ENCODE measurements around the gene OR2F2. TPM values are rescaled to one million over a fixed set of nuclear protein-coding genes. Genes with fewer than 3 reads are reported as not detected.

Gene OR2F2
- total RNA-seq, 4 donors from 2014 or later: not detected

GRCh38 chr7:143974459-143974858 lies 39.4 kb downstream of the OR2F2 start:
- H3K4me1 ChIP-seq: peaks cover 0 to 6% (median 0%) of the 10 kb centered on the region in 4 donors
- no peaks in the 10 kb centered on the region for H3K27me3 ChIP-seq
- H3K4me3 ChIP-seq: no peak overlapping the region
- no peak for DNase-seq
- no peaks in the 10 kb centered on the region for H3K36me3 ChIP-seq
- no peaks in the 10 kb centered on the region for H3K9me3 ChIP-seq
- TF ChIP-seq POLR2A (IDR thresholded peaks at IDR 0.05): no peak
- TF ChIP-seq CTCF (IDR thresholded peaks at IDR 0.05): no peak
- H3K27ac ChIP-seq: no peak overlapping the region

- DNase-seq: no peak
- H3K9me3 ChIP-seq: no peaks in the 10 kb centered on the region
- H3K27ac ChIP-seq: no peak overlapping the region
- H3K4me1 ChIP-seq: peaks cover 0 to 6% (median 0%) of the 10 kb centered on the region in 4 donors
- no peaks in the 10 kb centered on the region for H3K27me3 ChIP-seq
- TF ChIP-seq POLR2A (IDR thresholded peaks at IDR 0.05) (no peak), CTCF (IDR thresholded peaks at IDR 0.05) (no peak)
- no peaks in the 10 kb centered on the region for H3K36me3 ChIP-seq
- H3K4me3 ChIP-seq: no peak overlapping the region
These were observed 40.6 kb downstream of the OR2F2 start for GRCh38 chr7:143975617-143976016.

GRCh38 chr7:143978585-143978984 lies 43.6 kb downstream of the OR2F2 start:
- H3K9me3 ChIP-seq: no peaks in the 10 kb centered on the region
- no peak overlapping the region for H3K4me3 ChIP-seq
- no peaks in the 10 kb centered on the region for H3K36me3 ChIP-seq
- peaks cover 0 to 6% (median 0%) of the 10 kb centered on the region in 4 donors for H3K4me1 ChIP-seq
- no peak overlapping the region for H3K27ac ChIP-seq
- TF ChIP-seq CTCF (IDR thresholded peaks at IDR 0.05) (no peak), POLR2A (IDR thresholded peaks at IDR 0.05) (no peak)
- DNase-seq: no peak
- H3K27me3 ChIP-seq: no peaks in the 10 kb centered on the region

- Histone ChIP-seq H3K4me3 (no peak overlapping the region), H3K9me3 (no peaks in the 10 kb centered on the region), H3K27ac (no peak overlapping the region), H3K27me3 (no peaks in the 10 kb centered on the region), H3K36me3 (no peaks in the 10 kb centered on the region), H3K4me1 (peaks cover 0 to under 1% (median 0%) of the 10 kb centered on the region in 4 donors)
- DNase-seq: no peak
- no peak for TF ChIP-seq CTCF (IDR thresholded peaks at IDR 0.05)
- TF ChIP-seq POLR2A (IDR thresholded peaks at IDR 0.05): no peak
These were observed 44.3 kb downstream of the OR2F2 start for GRCh38 chr7:143979359-143979758.

GRCh38 chr7:143979998-143980397 lies 45.0 kb downstream of the OR2F2 start:
- Histone ChIP-seq H3K4me1 (no peaks in the 10 kb centered on the region), H3K9me3 (no peaks in the 10 kb centered on the region), H3K4me3 (no peak overlapping the region), H3K27ac (no peak overlapping the region), H3K36me3 (no peaks in the 10 kb centered on the region), H3K27me3 (no peaks in the 10 kb centered on the region)
- no peak for DNase-seq
- TF ChIP-seq CTCF (IDR thresholded peaks at IDR 0.05): no peak
- no peak for TF ChIP-seq POLR2A (IDR thresholded peaks at IDR 0.05)

Measured in Peyer's patch (tissue), 4 donors.